GM21390 (cell line): ENCODE measurements around the gene DLG3.
"Not testable (repeated sequence)": the region's sequence is repeated elsewhere in the genome, so short reads cannot be mapped to it uniquely, and the experiment has no call there.

Source experiments
- ATAC-seq: cut with Tn5 transposase; IDR thresholded peaks from one replicate; pipeline ENCODE4 v1.9.1; 2021; ENCODE audit not compliant: unreplicated experiment

The DLG3 gene

DNA sequence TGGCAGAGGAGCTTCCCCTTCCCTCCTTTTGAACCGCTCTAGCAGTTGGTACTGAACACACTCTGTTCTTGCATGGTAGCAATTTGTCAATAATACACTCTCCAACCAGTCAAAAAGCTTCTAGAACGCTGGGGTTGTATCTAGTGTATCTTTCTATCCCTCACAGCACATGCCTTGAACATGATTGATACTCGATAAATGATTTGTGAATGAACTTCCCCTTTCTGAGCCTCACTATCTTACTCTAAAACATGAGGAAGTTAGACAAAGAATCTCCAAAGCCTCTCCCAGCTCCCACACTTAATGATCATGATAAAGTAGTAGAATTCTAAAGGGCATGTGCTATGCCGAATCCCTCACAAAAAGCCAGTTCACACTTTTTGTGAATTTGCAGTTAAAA lies 64.4 kb downstream of the DLG3 start:
- ATAC-seq = no peak

GRCh38 chrX:70515270-70515669 lies 70.6 kb downstream of the DLG3 start:
- not testable (repeated sequence) for ATAC-seq

- not testable (repeated sequence) for ATAC-seq
Measured at GRCh38 chrX:70515692-70516091, 71.1 kb downstream of the DLG3 start.

- ATAC-seq = no peak
Measured at GRCh38 chrX:70525733-70526132, 81.1 kb downstream of the DLG3 start.

- no peak for ATAC-seq
Measured at GRCh38 chrX:70527053-70527452, 82.4 kb downstream of the DLG3 start.

DNA sequence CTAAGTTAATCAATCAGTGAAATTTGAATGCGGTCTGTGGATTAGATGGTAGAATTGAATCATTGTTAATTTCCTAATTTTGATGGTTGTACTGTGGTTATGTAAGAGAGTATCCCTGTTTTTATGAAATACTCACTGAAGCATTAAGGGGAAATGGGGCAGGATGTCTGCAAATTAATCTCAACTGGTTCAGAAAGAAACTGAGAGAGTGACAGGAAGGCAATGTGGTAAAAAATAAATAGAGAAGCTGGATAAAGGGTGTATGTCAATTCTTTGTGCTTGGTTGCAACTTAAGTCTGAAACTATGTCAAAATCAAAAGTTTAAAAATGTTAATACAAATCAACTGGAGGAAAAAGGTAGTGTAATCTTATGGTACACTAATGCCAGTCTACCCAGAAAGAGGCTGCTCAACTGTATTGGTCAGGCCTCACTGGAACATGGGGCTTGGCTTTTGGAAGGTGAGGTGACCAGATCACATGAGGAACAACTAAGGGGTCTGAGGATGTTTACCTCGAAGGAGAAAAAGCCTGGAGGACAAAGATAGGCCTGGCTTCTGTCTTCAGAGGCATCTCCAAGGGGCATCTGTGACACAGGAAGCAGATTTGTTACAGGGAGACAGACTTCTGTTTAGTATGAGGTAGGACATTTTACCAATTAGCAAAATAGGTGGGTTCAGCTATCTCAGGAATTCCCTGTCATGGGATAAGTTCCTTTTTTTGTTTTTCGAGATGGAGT lies 83.1 kb downstream of the DLG3 start:
- ATAC-seq = no peak

DNA sequence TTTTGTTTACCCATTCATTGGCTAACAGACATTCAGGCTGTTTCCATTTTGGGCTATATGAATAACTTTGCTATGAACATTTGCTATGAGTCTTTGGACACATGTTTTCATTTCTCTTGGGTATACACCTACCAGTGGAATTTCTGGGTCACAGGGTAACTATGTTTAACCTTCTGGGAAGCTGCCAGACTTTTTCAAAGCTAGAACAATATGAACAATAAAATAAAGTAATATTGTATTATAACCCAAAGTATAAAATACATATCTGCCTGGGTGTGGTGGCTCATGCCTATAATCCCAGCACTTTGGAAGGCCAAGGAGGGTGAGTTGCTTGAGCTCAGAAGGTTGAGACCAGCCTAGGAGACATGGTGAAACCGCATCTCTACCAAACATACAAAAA lies 90.6 kb downstream of the DLG3 start:
- no peak for ATAC-seq

GRCh38 chrX:70549429-70549828 lies 104.8 kb downstream of the DLG3 start:
- no peak for ATAC-seq

DNA sequence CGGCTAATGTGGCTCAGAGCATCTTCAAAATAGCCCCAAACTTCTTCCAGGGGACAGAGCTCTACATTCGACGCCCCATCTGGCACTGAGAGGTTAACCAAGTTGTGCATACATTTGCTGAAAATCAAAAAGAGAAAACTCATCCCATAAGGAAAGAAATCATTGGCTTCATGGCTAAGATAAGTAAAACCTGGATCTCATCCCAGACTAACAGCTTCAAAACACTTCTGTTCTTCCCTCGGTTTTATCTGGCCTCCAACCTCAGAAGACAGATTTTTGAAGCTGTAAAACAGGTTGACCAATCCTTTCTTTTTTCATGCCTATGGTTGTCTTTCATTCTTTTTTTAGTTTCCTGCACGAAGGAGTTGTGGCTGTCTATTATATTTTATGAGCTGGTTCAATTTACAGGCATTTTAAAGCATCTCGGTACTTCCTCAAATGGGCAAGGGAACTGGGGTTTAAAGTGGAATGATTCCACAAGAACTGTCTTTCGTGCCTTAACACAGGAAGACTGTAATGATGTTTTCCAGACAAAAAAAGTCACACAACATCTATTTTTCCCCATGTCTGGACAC lies 107.6 kb downstream of the DLG3 start:
- ATAC-seq = no peak

- peak; percentile 93 for ATAC-seq
Measured at GRCh38 chrX:70553516-70553915, 108.9 kb downstream of the DLG3 start.

DNA sequence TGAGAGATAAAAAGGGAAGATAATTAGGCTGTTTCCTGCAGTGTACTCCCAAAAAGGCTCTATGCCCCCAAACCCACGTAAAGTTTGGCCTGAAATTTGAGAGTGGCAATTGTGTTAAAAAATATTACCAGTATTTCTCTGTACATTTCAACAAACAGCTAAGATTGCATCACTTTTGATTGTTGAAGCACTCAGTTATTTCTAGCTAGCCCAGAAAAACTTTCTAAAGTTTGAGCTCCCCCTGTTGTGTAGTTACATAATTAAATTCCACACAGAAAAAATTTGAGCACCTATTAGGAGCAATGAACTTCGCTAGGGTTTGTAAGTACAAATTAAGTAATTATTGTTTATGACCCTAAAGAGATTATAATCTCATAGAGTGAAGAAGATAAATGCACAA lies 109.4 kb downstream of the DLG3 start:
- peak; percentile 28 for ATAC-seq

DNA sequence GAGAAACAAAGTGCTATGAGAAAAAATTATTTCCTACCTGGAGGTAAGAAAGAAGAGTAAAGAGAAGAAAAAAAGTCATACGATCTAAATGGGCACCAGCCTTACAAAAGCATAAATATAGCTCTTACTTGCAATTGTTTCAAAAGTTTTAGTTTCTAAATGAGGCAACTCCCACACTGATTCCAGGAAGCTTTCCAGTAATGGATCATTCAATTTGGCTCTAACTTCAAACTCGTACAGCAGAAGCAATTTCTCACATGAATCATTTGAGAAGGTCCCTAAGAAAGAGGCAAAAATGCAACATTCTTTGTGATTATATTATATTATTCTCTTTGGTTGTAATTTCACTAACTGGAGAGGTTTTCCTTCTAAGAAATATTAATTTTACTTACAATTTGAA lies 109.9 kb downstream of the DLG3 start:
- ATAC-seq = no peak

DNA sequence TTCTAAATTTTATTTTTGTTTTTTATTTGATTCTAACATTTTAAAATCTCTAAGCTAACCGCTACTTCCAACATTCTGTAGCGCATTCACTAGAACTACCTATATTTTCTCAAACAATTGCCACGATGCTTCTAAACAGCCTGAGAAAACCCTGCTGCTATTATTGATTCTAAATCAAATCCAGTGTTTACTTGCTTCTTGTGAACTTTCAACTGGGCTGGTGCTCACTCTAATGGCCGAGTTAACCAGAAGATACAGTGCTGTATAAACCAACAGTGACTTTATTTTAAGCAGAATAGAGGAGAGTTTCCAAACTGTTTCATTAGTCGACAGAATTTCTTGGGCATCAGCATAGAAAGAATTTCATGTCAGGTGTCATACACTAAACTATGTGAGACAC lies 110.3 kb downstream of the DLG3 start:
- no peak for ATAC-seq
